ENCODE results near the gene LMO7. TPM values are rescaled to one million over a fixed set of nuclear protein-coding genes. Genes with fewer than 3 reads are reported as not detected.

LMO7 gene
- total and polyA plus RNA-seq, 4 donors: 17.5 to 69.6 (median 38.2) TPM

- TF ChIP-seq GABPA (IDR thresholded peaks at IDR 0.05 in 1 of 2, conservative IDR thresholded peaks at IDR 0.05 in 1 of 2): no peak
Measured at GRCh38 chr13:75789451-75790197, 153.5 kb downstream of the LMO7 start (continued).

- Histone ChIP-seq H3K4me1 (ENCODE audit: control insufficient read depth in 4 of 4, insufficient read depth in 4 of 4, low read length in 3 of 4) (peaks cover 3 to 48% (median 44%) of the 10 kb centered on the region in 4 donors), H3K9ac (ENCODE audit: low read depth in 1 of 2, low read length in 2 of 2) (no peak overlapping the region), H3K9me3 (ENCODE audit: control insufficient read depth in 4 of 4, low read length in 3 of 4) (no peaks in the 10 kb centered on the region), H3K36me3 (ENCODE audit: control insufficient read depth in 4 of 4, insufficient read depth in 3 of 4, low read depth in 1 of 4, low read length in 3 of 4) (no peaks in the 10 kb centered on the region), H3K4me3 (ENCODE audit: low read depth in 1 of 3, low read length in 3 of 3) (no peak overlapping the region), H3K27me3 (ENCODE audit: control insufficient read depth in 4 of 4, insufficient read depth in 4 of 4, low read length in 3 of 4) (no peaks in the 10 kb centered on the region), H3K27ac (ENCODE audit: low read depth in 1 of 2, low read length in 2 of 2) (peak overlapping the region in 1 of 2 donors; percentile 21)
- TF ChIP-seq EGR1 (IDR thresholded peaks at IDR 0.05; ENCODE audit: low read depth in 2 of 2) (no peak), GABPA (IDR thresholded peaks at IDR 0.05 in 1 of 2, conservative IDR thresholded peaks at IDR 0.05 in 1 of 2) (no peak), HNF4G (IDR thresholded peaks at IDR 0.05) (no peak), HNF4A (conservative IDR thresholded peaks at IDR 0.05) (no peak), TAF1 (conservative IDR thresholded peaks at IDR 0.05) (no peak), NR2F2 (IDR thresholded peaks at IDR 0.05) (no peak), YY1 (IDR thresholded peaks at IDR 0.05) (no peak), RAD21 (IDR thresholded peaks at IDR 0.05) (no peak), ATF3 (IDR thresholded peaks at IDR 0.05) (no peak), RXRA (IDR thresholded peaks at IDR 0.05) (no peak), REST (IDR thresholded peaks at IDR 0.05) (no peak), CTCF (IDR thresholded peaks at IDR 0.05; ENCODE audit: low read depth, low read length, missing input control) (no peak), FOXA1 (IDR thresholded peaks at IDR 0.05) (no peak), MAX (IDR thresholded peaks at IDR 0.05) (no peak), SP1 (IDR thresholded peaks at IDR 0.05) (no peak), ZBTB33 (IDR thresholded peaks at IDR 0.05) (no peak), FOXA2 (IDR thresholded peaks at IDR 0.05) (no peak), JUND (IDR thresholded peaks at IDR 0.05) (no peak)
- WGBS: 96% methylated on average over 4 of the region's 4 CpGs
- DNase-seq (ENCODE audit: low spot score): no peak
Measured at GRCh38 chr13:75790198-75790970, 154.3 kb downstream of the LMO7 start.
